GM23338 (cell line): ENCODE data around the gene KCNJ16.

Source experiments
- CREB1 ChIP-seq: fragments of 250-450 bp; sonication (Bioruptor Pico); IDR thresholded peaks from 2 replicates; pipeline ENCODE4 v1.5.0; 2020; ENCODE audit warnings: low read depth, mild to moderate bottlenecking, moderate library complexity
- CTCF ChIP-seq, 2 experiments: fragments of 200-600 bp in 1 of 2; sonication (generic) in 1 of 2; conservative IDR thresholded peaks; 2 replicates each; pipeline versions ENCODE4 v1.5.1 to v1.6.1; 2016 to 2017; ENCODE audit warnings: antibody characterized with exemption in 2 of 2, low read depth in 2 of 2, mild to moderate bottlenecking in 2 of 2, moderate library complexity in 1 of 2
- EZH2 ChIP-seq: fragments of 200-600 bp; sonication (generic); IDR thresholded peaks from one replicate; pipeline ENCODE4 v1.8.0; 2017; ENCODE audit warnings: antibody characterized with exemption, mild to moderate bottlenecking, low read depth; ENCODE audit not compliant: unreplicated experiment
- EZH2phosphoT487 ChIP-seq: fragments of 200-600 bp; sonication (generic); IDR thresholded peaks from one replicate; pipeline ENCODE4 v1.8.1; 2018; ENCODE audit warnings: antibody characterized with exemption; ENCODE audit not compliant: unreplicated experiment
- JUNB ChIP-seq: IDR thresholded peaks from one replicate; pipeline ENCODE4 v1.6.1; 2016; ENCODE audit warnings: antibody characterized with exemption; ENCODE audit not compliant: unreplicated experiment
- POLR2AphosphoS5 ChIP-seq: IDR thresholded peaks from 2 replicates; pipeline ENCODE4 v1.6.1; 2016; ENCODE audit warnings: antibody characterized with exemption, low read depth
- REST ChIP-seq: IDR thresholded peaks from one replicate; pipeline ENCODE4 v1.6.1; 2018; ENCODE audit warnings: antibody characterized with exemption; ENCODE audit not compliant: unreplicated experiment
- ZNF114 ChIP-seq: fragments of 250-450 bp; sonication (Bioruptor Pico); IDR thresholded peaks from 2 replicates; pipeline ENCODE4 v1.5.0; 2020; ENCODE audit warnings: mild to moderate bottlenecking, moderate library complexity
- ZNF331 ChIP-seq: fragments of 250-450 bp; sonication (Bioruptor Pico); IDR thresholded peaks from 2 replicates; pipeline ENCODE4 v1.5.0; 2020; ENCODE audit warnings: low read depth, mild to moderate bottlenecking, moderate library complexity
- TF ChIP-seq, protein P1 (sequence below): IDR thresholded peaks from 2 replicates; pipeline ENCODE4 v1.6.1; 2016; ENCODE audit warnings: antibody characterized with exemption

DNA sequence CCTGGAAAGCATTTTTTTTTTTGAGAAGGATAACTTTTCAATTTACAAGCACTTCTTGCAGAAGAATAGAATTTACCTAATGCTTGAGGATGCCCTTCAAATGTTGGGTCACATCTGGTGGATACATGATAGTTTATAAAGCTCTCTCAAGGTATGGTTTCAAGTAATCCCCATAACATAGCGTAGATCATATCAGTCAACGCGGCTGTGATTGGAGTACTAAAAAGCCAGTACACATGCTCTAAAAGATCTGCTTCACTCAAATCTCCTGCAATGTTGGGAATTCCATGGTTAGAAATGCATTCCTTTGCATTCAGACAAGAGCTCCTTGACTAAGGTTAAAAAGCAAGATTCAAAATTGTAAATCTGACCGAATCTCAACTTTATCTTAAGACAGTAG lies 3.9 kb upstream of the KCNJ16 start:
- TF ChIP-seq CREB1 (CRISPR knock-in tag) (no peak), CTCF (conservative IDR thresholded peaks at IDR 0.05; ENCODE audit: low read depth in 2 of 2) (no peak), REST (no peak), EZH2 (no peak), JUNB (no peak), EZH2phosphoT487 (no peak), POLR2AphosphoS5 (no peak), ZNF114 (CRISPR knock-in tag) (no peak), ZNF331 (CRISPR knock-in tag) (no peak)
- TF ChIP-seq, protein P1, sequence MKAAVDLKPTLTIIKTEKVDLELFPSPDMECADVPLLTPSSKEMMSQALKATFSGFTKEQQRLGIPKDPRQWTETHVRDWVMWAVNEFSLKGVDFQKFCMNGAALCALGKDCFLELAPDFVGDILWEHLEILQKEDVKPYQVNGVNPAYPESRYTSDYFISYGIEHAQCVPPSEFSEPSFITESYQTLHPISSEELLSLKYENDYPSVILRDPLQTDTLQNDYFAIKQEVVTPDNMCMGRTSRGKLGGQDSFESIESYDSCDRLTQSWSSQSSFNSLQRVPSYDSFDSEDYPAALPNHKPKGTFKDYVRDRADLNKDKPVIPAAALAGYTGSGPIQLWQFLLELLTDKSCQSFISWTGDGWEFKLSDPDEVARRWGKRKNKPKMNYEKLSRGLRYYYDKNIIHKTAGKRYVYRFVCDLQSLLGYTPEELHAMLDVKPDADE: no peak
